GM18505 (cell line): ENCODE results near the gene PRICKLE2.

Experiments
- ATAC-seq: cut with Tn5 transposase; IDR thresholded peaks from one replicate; pipeline ENCODE4 v1.9.1; 2021; ENCODE audit not compliant: unreplicated experiment
- POLR2A ChIP-seq: IDR thresholded peaks from 4 replicates; pipeline ENCODE4 v1.6.1; 2011; ENCODE audit warnings: borderline replicate concordance; ENCODE audit not compliant: insufficient read depth, insufficient read length; ENCODE audit errors: extremely low read depth

The PRICKLE2 gene, protein sequence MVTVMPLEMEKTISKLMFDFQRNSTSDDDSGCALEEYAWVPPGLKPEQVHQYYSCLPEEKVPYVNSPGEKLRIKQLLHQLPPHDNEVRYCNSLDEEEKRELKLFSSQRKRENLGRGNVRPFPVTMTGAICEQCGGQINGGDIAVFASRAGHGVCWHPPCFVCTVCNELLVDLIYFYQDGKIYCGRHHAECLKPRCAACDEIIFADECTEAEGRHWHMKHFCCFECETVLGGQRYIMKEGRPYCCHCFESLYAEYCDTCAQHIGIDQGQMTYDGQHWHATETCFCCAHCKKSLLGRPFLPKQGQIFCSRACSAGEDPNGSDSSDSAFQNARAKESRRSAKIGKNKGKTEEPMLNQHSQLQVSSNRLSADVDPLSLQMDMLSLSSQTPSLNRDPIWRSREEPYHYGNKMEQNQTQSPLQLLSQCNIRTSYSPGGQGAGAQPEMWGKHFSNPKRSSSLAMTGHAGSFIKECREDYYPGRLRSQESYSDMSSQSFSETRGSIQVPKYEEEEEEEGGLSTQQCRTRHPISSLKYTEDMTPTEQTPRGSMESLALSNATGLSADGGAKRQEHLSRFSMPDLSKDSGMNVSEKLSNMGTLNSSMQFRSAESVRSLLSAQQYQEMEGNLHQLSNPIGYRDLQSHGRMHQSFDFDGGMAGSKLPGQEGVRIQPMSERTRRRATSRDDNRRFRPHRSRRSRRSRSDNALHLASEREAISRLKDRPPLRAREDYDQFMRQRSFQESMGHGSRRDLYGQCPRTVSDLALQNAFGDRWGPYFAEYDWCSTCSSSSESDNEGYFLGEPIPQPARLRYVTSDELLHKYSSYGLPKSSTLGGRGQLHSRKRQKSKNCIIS

DNA sequence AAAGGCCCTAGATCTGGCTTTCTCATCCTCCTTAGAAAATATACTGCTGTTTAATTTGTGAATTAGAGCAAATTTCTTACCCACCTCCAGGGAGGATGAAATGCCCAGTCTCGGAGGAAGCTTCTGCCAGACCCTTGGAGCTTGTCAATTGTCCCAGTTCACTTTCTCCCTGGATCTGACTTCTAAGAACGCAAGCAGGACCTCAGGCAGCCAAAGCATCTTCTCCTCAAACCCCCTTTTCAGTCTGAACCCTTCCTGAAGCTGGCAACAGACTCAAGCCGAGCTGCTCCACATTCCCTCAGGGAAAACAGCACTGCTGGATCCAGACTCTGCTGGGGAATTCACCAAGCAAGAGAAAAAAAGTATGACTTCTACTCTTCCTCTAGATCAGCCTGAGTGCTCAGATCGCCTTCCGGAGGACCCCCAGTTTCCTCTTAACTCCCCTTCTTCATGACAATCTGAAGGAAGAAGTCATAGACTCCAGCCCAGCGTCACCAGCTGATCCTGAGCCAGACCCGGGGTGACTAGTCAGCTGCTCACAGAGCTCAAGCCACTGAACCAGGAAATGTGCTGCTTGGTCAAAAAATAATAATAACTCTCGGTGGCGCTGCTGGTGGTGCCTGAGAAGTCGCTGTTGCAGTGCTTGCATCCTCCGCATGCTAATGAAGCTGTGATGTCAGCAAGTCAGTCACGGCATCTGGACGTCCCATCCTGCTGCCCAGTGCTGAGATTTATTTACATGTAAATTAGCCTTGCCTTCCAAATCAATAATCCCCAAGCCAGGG lies at the start of gene PRICKLE2:
TSS of gene PRICKLE2 (minus strand) at position 641 of the 785 bp plus-strand sequence. CDS start 26,539 bp downstream, outside the sequence.
- no peak for TF ChIP-seq POLR2A
- peak; percentile 62 for ATAC-seq

DNA sequence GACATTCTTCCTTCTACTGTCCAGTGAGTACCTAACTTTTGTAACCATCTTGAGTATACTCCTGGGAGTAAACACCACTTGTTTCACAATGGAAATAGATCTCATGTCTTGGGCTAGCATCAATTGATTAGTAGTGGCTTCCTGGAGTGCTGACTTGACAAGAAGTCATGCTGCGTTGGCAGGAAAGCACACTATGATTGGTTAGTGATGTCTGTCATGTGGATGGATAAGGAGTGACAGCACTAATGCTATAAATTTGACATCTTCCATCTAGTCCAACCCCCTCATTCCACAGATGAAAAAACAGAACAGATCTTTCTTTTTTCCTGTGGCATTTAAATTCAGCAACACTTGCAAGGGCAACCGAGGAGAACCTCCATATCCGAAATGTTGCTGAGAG lies 47.6 kb upstream of the PRICKLE2 start:
- ATAC-seq: no peak
- no peak for TF ChIP-seq POLR2A

DNA sequence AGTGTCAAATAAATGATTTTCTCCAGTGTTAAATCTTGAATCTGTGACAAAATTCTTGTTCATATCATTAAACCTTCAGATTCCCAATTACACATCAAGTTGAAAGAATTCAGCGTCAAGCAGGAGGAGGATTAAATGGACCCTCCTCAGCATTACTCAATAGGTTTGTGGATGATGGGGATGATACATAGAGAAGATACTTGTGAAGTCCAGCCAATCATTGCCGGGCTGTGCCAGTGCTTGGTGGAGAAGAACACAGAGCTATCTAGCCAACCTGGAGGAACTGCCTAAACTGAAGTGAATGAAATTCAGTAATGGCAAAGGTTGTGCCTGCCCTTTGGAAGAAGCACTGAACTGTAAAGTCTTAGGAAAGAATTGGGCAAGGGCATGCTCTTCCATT lies 47.0 kb upstream of the PRICKLE2 start:
- no peak for ATAC-seq
- TF ChIP-seq POLR2A: no peak

DNA sequence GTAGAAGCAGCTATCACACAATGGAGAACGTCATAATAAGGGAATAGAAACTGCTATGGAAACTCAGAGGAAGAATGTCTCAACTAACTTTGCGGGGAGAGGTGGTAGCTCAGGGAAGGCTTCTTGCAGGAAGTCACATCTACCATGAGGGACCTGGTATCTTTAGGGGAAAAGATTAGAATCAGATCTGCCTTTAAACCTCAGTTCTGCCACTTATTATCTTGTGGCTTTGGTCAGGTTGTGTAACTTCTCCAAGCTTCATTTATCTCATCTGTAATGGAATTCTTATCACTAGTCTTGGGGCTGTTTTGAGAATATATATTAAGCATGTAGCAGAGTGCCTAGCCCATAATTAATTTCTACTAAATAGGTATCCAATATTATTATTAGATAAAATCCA lies 46.4 kb upstream of the PRICKLE2 start:
- ATAC-seq: no peak

DNA sequence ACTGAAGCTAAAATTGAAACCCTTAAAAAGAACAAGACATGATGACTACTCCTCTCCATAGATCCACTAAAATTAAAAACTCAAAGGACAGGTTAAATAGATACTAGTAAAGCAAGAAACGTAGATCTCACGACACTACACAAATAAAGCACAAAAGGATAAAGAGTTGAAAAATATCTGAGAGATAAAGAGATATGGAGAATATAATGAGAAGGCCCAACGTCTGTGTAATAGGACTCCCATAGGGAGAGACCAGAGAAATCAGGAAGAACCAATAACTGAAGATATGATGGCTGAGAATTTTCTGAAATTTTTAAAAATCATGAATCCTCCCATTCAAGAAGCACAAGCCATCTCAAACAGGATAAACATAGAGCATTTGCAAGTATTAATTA lies 45.6 kb upstream of the PRICKLE2 start:
- TF ChIP-seq POLR2A: no peak
- ATAC-seq: no peak

More for the DNA sequence above, 46.4 kb upstream of the PRICKLE2 start:
- TF ChIP-seq POLR2A: no peak

DNA sequence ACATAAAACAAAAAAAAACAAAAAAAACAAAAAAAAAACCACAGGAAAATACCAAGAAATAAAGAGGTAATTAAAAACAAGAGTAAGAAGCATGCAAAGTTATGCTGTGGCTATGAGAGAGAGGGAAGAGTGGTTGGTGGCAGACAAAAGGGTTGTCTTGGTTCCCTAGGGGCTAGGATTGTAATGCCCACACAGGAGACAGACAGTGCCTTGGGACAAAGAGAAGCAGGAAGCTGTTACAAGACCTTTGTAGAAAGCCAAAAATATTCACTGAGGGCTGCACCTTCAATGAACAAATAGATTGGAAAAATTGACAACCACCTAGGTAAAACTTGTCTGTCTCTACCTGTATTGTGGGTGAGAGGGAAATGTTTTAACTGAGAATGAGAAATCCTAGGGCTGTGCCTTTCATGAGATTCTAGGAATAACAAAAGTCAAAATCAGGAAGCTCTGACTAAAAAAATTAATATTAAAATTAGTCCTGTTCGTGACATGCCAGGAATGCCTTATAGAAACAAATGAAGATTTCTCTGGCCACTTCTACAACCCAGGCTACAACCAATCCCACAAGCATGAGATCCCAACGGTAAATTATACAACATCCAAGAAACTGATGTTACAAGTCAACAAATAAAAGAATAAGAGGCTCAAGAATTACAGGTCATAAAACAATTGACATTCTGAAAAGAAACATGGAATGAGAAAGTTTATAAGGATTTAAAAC lies 45.0 kb upstream of the PRICKLE2 start:
- TF ChIP-seq POLR2A: no peak
- ATAC-seq: no peak

DNA sequence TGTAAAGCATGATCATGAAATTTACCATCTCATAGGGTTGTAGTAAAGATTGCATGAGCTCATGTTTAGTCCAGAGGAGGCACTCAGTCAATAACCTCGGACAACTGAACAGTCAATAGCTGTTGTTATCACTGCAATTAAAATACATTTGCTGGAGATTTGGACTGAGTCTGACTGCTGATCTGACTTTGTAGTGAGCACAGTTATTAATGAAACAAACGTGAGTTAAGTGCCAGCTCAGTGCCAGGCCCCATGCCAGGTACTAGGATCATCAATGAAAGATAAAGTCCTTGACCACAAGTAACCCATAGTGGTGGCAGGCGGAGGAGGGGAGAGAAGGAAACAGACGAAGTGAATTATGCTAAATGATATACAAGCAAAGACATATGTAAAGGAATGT lies 43.7 kb upstream of the PRICKLE2 start:
- no peak for ATAC-seq
- TF ChIP-seq POLR2A: no peak

DNA sequence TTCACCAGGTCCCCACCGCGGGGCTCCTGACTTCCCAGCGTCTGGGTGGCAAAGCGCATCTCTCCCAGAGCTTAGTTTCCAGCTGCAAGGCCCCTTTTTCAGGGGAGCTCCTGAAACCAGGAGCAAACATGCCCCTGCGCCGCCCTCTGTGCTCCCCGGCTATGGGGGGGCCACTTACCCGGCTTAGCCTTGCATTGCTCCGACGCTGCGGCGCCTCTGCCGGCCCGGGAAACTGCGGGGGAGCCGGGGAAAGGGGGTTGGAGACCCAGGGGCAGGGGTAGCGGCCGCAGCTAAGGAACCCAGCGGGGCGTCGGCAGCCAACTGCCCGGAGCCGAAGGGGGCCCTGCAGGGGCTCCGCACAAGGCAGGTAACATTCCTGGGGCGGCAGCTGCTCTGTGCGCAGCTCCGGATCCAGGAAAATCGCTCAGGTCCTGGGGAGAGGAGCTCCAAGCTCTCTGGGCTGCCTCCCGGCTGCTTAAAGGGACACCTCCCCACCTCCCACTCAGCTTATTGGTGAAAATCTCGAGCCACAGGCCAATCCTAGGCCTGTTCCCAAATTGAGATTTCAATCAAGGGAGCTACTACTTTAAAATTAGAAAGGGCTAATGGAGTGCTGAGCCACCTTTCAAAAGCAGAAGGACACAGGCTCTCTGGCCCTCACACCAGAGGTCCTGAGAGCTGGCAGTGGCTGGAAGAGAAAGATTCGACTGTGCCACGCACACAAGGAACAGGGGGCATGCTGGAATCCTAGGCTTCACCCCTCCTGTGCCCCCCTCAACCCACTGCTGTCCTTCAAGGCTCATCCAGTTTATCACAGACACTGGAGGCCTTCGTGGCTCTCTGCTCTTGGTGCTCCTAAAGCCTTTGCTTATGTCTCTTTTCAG lies 42.7 kb upstream of the PRICKLE2 start:
- no peak for ATAC-seq
- TF ChIP-seq POLR2A: no peak

DNA sequence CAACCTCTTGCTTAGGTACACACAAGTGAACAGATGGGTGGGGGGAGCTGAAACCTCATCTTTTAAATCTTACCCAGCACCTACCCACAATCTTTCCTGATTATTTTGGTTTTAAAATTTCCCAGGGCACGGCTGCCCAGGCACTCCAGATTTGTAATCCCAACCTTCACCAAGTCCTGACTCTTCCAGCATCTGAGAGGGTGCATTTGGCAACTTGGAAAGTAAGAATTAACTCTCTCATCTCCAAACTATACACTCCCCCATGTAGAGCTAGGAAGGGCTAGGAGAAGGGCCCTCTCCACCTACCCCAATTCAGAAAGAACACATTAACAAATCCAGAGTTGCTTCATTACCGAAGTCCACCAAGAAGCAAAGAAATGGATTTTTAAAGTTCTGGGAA lies 41.7 kb upstream of the PRICKLE2 start:
- ATAC-seq: no peak

DNA sequence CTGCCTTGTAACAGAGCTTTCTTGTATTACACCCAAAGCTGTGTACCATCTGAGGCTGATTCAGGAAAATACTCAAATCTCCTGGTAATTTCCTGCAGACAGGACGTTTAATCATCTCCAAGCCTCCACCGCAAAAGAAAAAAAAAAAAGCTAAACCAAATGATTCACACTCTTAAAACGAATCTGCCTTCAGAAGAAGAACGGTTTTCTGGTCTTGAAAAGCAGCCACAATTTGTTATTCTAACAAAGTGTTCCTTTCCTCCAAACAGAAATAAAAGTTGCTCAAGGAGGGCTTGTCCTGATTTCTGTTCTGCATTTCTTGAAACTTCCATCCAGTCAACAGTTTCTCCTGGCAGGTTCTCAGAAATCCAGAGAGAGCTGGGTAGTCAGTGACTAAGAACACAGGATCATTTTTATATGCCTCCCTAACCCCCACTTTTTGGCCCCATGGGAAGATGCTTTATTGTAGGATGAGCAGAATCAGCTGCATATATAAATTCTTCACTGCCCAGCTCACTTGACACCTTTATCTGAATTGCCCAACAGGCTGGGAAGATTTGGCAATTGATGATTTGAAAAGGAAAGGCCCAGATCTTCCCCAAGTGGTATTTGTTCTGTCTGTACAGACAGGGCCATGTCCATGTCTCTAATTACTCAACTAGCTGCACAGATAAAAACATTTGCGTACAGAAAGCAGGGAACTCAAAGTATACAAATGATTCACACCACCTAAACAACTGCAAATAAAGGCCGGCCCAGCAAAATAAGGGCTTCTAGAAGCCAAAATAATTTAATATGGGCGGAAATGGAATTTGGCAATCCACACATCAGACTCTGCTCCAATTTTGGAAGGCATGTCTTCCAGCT lies 41.0 kb upstream of the PRICKLE2 start:
- TF ChIP-seq POLR2A: no peak
- no peak for ATAC-seq

More for the DNA sequence above, 41.7 kb upstream of the PRICKLE2 start:
- TF ChIP-seq POLR2A: no peak

DNA sequence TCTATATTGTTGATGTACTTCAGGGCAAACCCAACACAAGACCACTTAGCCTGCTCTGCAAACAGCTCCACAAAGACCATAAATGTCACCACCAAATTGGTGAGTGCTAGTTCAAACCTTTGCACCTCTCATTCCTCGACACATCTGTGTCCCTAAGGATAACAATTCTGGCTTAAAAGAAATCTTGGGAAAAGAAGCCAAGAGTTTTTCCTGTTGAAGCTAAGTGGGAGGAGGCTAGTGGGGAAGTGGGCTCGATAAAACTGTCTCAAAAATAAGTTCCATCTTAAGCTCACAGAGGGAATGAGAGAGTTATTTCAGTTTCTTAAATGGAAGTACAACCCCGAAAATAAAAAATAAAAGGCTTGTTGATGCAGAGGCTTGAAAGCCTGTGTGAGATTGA lies 40.4 kb upstream of the PRICKLE2 start:
- no peak for TF ChIP-seq POLR2A
- ATAC-seq: no peak
